Left hindlimb (tissue), 1 donor: ENCODE results near the gene MRI1.

ENCODE experiments used
- DNase-seq: peaks from one replicate; pipeline ENCODE4 v3.0.0-alpha.2; 2018

The MRI1 gene

DNA sequence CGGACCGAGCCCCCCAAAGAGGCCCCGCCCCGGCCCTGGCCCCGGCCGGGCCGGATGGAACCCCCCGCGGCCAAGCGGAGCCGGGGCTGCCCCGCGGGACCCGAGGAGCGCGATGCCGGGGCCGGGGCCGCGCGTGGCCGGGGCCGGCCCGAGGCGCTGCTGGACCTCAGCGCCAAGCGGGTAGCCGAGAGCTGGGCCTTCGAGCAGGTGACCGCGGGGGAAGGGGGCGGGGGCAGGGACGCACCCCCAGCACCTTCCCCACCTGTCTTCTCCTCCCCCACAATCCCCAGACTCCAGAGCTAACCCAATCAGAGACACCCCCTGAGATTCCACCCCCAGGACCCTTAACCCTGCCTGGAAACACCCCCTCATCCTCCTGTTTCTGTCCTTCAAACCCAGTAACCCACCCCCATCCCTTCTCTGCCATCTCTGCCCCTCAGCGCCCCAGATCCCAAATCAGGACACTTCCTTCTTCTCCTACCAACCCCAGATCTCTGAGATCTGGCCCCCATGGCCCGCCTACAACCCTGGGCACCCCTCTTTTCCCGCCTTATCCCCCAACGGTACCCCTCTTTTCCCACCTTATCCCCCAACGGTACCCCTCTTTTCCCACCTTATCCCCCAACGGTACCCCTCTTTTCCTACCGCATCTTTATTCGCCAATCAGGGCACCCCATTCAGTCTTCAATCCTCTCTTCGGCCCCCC, 31.4 kb downstream of the MRI1 start:
- peak; percentile 59 for DNase-seq

DNA sequence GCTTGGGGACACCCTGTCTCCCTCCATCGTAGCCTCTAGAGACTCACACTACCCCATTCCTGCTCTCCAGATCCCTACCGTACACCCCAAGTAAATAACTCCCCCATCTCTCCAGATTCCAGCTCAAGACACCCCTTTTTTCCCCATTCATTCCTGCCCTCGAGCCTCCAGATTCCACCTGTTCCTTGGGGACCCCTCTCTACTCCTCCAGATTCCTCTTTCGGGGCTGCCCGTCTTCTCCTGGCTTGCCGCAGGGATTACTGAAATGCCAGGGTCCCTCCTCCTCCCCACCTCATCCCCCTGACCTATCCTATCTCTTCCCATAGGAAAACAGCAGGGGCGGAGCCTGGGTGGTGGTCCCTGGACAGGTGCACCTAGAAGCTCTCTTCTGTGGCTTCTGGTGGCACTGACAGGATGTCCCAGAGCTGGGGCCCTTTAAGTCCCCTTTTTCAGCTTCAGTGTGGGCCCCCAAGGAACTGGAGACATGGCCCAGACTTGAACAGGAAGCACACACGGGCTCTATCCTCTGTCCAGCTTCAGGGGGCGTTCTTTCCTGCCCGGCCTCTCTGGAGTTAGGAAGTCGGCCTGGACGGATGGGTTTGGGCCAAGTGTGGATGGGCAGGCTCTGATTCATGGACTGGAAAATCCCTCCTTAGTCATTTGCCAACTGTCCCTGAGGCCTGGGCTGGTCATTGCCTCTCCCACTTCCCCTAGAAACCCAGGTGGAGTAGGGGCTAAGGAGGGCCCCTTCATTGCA, 32.2 kb downstream of the MRI1 start:
- DNase-seq, result peak; percentile 78

GRCh38 chr19:13797058-13797440, 32.7 kb downstream of the MRI1 start:
- DNase-seq, result no peak

GRCh38 chr19:13797870-13798269, 33.5 kb downstream of the MRI1 start:
- no peak for DNase-seq

DNA sequence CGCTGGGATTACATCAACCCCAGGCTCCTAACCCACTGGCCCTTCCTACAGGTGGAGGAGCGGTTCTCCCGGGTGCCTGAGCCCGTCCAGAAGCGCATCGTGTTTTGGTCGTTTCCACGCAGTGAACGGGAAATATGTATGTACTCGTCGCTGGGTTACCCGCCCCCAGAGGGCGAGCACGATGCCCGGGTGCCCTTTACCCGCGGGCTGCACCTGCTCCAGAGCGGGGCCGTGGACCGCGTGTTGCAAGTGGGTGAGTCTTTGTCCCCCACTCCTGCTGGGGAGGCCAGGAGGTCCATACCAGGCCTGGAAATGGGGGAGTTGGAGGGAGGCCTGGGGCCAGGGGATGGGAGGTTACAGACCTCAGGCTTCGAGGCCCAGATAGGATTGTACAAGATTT, 35.3 kb downstream of the MRI1 start:
- no peak for DNase-seq

- no peak for DNase-seq
Measured at GRCh38 chr19:13803038-13803437, 38.7 kb downstream of the MRI1 start.

GRCh38 chr19:13804830-13805683, 40.7 kb downstream of the MRI1 start:
- no peak for DNase-seq

- no peak for DNase-seq
Measured at GRCh38 chr19:13806728-13807127, 42.4 kb downstream of the MRI1 start.

DNA sequence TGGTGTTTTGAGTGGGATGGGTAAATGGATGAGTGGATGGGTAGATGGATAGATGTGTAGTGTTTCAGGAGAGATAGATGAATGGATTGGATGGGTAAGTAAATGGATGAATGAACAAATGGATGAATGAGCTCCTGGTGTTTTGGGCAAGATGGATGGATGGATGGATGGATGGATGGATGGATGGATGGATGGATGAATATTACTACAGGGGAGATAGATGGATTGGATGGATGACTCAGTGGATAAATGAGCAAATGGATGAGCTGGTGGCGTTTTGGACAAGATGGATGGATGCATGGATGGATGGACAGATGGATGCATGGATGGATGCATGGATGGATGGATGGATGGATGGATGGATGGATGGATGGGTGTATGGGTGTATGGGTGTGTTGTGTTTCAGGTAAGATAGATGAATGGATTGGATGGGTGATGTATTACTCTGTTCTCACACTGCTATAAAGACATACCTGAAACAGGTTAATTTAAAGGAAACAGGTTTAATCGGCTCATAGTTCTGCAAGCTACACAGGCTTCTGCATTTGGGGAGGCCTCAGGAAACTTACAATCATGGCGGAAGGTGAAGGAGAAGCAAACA, 43.2 kb downstream of the MRI1 start:
- DNase-seq, result no peak

DNA sequence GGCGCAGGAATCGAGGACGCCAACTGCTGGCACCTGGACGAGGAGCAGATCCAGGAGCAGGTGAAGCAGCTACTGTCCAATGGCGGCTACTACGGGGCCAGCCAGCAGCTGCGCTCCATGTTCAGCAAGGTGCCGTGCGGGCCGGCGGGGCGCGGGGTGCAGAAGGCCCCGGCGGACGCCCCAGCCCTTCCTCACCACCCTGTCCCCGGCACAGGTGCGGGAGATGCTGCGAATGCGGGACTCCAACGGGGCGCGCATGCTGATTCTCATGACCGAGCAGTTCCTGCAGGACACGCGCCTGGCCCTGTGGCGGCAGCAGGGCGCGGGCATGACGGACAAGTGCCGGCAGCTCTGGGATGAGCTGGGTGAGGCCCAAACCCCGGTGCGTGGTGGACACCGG, 44.5 kb downstream of the MRI1 start:
- no peak for DNase-seq

DNA sequence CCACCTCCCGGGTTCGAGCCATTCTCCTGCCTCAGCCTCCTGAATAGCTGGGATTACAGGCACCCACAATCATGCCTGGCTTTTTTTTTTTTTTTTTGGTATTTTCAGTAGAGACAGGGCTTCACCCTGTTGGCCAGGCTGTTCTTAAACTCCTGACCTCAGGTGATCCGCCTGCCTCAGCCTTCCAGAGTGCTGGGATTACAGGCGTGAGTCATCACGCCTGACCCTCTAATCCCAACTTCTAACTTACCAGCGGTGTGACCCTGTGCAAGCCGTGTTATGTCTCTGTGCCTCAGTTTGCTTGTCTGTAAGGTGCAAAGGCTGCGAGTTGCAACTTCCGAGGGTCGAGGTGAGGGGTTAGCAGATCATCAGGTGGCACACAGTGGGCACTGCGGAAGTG, 48.2 kb downstream of the MRI1 start:
- no peak for DNase-seq

DNA sequence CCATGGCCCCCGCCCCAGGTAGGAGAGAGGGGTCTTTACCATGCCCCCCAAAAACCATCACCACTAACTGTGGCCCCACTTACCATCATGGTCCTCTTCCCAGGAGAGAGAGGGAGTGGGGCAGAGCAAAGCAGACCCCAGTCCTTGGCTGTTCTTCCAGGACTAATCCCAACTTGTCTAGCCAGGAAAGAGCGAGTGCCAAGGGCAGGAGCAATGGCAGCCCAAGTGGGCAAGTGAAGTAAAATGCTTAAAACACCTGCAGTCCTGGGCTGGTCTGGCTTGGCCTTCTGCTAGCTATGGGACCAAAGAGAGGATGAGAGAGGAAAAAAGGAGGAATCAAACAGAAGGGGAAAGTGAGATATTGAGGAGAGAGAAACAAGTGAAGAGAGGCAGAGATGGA, 48.8 kb downstream of the MRI1 start:
- no peak for DNase-seq

- DNase-seq, result no peak
Measured at GRCh38 chr19:13814550-13814949, 50.2 kb downstream of the MRI1 start.

GRCh38 chr19:13817018-13817614, 52.8 kb downstream of the MRI1 start:
- no peak for DNase-seq

GRCh38 chr19:13817615-13818371, 53.5 kb downstream of the MRI1 start:
- no peak for DNase-seq

- DNase-seq, result no peak
Measured at GRCh38 chr19:13819238-13819637, 54.9 kb downstream of the MRI1 start.

- no peak for DNase-seq
Measured at GRCh38 chr19:13821292-13821691, 57.0 kb downstream of the MRI1 start.

GRCh38 chr19:13823256-13823655, 58.9 kb downstream of the MRI1 start:
- no peak for DNase-seq
